ENCODE measurements around the gene ROR2.

- TF ChIP-seq CTCF (IDR thresholded peaks at IDR 0.05) (no peak), POLR2A (IDR thresholded peaks at IDR 0.05) (no peak)
These were observed 64.1 kb downstream of the ROR2 start for GRCh38 chr9:91885746-91886413.
